8988T (cell line): ENCODE results near the gene PELI1.
"Not testable (repeated sequence)": the region's sequence is repeated elsewhere in the genome, so short reads cannot be mapped to it uniquely, and the experiment has no call there.

ENCODE experiments used
- DNase-seq: peaks from one replicate; pipeline ENCODE4 v3.0.0; 2011

Gene PELI1

DNA sequence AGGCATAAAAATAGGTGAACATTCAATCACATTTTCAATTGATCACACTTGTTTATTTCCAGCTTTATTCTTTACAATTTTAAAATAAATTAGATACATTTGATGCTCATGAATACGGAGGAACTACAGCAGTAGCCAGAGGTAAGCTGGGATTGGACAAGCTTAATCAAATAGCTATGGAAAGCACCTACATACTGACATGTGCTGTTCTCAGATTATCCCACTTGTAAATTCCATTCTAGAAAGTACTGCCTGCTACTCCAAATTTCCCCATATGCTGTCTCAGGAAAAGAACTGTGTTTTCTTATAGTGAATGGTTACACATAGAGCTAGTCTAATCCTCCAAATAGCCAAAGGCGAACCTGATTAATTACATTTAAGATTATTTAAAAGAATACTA is 24.2 kb downstream of the PELI1 start:
- no peak for DNase-seq

DNA sequence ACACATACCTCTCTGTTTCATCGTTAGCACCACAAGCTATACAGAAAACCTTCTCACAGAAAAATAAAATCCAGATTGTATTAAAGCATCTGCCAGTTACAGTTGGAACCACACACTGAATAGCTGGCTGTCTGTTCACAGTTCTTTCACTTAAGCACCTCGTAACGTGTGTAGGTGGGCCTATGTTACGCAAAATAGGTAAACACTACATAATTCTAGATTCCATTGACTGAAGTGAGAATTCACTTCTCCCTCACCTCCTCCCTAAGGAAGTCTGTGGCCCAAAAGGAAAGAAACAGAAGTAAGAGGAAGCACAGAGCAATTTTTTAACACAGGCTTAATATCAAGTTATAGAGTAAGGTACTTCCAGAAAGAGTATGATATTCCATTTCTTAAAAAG is 24.9 kb downstream of the PELI1 start:
- DNase-seq, result no peak

DNA sequence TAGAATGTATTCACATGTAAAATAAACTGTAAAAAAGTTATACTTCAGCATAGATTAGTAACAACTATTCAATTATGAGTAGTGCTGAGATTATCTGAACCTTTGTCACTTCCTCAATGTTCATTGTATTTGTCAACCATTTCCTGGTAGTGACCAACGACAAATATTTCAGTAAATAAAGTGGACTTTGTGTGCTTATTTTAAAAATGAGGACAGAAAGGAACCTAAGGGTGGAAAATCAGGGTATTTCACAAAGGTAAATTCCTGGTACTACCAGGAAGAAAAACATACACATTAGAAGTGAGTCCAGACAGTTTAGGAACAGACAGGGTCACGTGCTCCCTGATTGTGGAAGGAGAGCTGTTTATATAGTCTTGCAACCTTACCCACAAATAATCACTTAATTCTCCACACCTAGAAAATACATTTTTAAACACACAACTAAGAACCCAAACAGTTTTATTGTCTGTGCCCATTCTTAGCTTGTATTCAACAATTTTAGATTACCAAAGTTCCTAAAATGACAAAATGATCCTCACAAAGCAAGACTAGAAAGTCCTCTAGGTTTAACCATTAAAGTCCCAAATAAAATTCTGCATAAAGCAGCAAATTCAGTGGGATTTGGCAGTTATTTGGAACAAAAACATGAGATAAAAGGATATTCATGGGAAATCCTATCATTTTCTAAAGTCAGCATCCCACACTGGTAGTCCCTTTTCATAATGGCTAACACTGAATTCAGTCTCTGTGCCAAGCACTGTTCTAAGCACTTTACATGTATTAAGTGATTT is 28.2 kb downstream of the PELI1 start:
- DNase-seq, result no peak

DNA sequence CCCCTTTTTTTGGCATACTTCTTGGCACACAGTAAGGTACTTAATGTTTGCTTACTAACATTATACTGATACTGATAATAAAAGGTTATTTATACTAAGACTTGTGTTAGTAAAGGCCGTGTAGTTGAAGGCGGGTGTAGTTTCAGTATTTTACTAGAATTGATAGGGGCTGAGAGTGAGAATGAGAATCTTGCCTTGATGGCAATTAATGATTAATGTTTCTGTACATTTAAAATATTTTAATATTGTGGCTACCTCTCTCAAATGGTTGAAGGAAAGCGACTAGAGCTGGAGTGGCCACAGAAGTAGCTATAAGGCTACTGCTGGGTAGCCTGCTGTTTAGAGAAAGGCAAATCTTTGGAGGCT is 29.3 kb downstream of the PELI1 start:
- no peak for DNase-seq

DNA sequence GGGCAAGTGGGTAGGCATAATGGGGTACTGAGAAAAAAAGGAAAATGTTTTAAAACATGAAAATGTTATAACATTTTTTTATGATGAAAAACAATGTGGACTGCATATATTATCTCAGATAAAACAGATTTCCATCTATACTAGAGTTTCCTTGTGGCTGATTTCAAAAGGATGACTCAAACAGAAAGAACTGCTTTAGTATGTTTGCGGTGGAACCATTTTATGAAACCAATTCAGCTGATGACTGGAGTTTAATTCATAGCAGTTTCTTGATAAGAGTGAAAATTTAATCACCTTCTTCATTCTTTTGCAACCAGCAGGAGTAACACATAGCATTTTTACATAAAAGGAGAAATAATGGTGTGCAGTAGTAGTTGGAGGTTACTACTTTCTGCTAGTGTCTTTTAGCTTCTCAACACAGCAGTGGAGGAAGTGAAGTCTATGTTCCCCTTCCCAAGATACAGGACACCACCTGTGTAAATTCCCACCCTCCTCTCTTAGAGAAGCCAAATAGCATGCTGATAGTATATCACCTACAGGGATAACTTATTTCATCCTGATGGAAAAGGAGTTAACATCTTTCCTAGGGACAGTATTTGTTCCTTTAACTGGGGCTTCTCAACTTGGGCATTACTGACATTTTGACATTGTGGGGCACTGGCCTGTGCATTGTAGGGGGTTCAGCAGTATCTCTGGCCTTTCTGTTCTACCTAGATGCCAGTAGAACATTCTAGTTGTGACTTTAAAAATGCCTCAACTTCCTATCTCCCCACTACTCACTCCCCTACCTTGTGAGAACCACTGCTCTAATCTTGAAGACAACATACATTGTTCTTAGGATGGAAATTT is 29.9 kb downstream of the PELI1 start:
- no peak for DNase-seq

DNA sequence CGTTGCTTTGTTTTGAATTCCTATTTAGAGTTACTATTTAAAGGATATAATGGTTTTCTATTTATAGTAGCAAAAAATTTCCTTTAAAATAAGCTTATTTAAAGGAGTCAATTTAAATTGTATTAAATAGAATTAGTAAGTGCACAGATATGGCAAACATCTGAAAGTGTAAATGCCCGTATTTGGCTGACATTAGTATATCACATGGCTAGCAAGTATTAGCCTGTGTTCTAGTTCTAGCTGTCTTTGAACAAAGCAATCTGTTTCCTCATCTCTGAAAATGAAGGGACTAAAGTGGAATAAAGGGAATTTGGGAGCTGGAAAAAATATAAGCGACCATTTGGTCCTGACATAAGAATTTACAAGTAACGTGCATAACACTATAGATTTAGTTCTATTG is 32.2 kb downstream of the PELI1 start:
- no peak for DNase-seq

DNA sequence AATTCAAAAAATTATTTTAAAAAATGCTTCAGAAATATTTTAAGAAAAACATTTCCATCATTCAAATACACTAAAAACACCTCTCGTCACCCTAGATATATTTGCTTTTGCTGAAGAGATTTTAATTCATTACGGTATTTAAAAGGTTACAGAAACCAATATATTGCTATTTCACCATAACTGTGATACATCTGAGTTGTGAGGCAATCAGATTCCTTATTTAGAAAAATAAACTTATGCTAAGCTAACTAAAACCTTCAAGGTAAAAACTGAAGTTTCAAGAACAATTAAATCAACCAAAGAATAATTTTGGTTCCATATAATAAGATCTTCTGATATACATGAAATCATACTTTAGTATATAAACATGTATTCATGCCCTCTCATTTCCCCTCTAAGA is 32.8 kb downstream of the PELI1 start:
- DNase-seq, result no peak

DNA sequence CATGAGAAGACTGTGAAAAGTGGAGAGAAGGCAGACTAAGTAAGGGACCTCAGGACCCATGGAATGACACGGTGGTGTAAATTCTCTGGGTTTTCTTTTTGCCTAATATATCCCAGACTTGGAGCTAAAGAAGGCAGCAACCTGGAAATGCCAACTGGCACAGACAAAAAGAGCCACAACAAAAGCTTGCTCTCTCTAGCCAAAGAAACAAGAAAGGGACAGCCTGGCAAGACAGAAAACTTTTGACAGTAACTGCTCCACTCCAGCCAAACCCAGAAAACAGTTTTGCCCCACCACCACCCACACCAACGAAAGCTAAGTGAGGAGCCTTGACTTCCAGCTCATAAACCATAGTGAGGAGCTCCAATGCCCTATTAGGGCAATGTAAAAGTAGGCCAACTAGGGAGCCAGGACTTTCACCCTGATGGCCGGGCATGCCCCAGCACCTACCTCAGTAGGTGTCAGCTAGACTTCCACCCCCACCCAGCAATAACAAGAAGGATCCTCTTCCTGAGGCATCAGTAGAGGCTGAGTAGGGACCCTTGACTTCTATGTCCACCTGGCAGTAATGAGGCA is 35.5 kb downstream of the PELI1 start:
- no peak for DNase-seq

DNA sequence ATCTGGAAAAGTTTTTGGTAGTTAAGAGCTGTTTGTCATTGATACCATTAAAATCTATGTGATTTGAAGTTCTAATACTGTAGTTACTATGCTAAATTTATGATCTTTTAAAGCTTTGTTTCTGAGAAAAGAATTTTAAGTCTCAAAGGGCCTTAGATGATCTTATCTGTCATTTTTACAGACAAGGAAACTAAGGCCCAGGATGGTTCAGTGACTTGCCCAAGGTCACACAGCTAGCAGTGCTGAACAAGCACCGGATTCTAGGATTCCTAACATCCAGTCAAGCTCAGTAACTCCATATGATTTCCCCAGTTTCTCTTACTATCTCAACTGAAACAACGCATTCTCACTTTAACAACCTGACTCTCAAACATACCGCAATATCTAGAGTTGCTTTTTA is 37.7 kb downstream of the PELI1 start:
- DNase-seq, result no peak

DNA sequence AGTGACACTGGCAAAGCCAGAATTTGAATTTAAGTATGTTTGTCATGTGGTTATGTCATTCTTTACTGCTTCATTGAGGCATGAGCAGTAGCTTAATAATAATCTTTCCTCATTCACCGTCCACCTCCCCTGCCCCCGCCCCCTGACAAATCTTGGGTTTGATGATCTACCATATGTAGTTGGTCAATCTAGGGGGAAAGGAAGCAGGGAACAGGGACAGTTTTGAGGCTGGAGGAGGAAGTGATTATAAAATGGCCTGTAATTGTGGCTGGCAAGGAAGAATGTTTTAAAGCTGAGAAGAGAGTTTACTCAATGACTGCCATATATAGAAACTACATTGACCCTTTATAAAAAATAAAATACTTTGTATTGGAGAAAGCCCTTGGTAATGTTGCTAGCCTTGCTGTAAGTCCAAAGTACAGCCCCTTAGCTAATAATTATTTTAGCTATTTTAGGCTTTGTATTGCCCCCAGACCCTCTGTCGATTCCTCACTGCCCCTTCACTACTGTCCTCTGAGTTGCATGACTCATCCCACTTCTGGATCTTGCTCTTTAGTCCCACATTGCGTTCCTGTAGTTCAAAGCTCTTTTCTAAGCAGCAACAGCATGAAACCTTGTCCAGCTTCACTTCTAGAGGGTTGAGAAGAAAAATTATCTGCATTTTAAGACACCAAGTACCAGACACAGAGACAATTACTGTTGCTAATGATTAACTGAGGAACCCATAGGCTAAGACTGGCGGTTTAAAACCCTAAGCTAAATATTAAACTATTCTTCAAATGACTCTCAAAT is 38.4 kb downstream of the PELI1 start:
- no peak for DNase-seq

DNA sequence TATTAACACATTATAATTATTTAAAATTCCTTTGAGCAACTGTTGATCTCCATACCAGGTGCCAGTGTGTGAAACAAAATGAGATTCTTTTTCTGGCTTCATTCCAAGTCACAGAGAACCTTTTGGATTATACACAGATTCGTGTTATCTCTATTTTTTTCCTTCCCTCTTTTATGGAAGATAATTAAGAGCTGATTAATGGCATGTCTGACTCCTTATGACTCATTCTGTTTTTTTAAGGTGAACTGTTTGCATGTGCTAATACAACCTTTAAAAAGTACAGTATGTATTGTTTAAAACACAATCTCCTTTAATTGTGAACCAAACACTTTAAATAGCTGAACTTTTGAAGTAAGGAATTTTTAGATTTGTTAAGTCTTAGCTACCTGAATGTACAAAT is 39.3 kb downstream of the PELI1 start:
- no peak for DNase-seq

DNA sequence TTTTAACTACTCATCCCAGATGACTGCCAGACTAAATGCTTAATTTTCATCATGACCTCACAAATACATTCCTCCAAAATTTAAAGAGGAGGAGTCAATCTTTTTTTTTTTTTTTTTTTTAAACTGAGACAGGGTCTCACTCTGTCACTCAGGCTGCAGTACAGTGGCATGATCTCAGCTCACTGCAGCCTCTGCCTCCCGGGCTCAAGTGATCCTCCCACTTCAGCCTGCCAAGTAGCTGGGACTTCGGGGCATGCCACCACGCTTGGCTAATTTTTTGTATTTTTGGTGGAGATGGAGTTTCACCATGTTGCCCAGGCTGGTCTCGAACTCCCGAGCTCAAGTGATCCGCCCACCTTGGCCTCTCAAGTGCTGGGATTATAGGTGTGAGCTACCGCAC is 41.5 kb downstream of the PELI1 start:
- not testable (repeated sequence) for DNase-seq

DNA sequence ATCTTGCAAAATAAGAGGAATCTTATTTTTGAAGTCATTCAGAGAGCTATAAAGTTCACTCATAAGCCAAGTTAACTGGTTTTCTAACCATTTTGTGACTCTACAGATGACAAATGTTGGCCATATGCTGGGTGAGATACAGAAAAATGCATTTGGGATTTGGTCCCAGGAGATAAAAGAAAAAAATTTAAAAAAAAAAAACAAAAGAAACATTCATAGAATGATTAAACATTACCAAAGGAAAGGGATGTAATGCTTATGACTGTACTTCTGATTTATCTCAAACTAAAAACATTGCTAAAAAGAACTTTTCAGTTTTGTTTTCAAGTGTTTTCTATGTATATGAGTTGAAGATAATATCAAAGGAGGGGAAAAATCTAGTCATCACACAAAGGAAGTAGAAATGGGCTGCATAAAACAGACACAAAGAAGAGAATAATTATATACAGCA is 43.1 kb downstream of the PELI1 start:
- no peak for DNase-seq

DNA sequence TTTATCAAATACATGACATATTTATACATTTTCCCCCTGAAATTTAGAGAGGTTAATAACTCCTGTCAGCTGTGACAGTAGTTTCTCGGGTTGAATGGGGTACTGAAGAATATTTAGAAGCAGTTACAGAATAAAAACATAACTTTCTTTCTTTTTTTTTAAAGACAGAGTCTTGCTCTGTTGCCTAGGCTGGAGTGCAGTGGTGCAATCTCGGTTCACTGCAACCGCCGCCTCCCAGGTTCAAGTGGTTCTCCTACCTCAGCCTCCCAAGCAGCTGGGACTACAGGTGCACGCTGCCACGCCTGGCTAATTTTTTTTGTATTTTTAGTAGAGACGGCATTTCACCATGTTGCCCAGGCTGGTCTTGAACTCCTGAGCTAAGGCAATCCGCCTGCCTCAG is 43.6 kb downstream of the PELI1 start:
- not testable (repeated sequence) for DNase-seq

DNA sequence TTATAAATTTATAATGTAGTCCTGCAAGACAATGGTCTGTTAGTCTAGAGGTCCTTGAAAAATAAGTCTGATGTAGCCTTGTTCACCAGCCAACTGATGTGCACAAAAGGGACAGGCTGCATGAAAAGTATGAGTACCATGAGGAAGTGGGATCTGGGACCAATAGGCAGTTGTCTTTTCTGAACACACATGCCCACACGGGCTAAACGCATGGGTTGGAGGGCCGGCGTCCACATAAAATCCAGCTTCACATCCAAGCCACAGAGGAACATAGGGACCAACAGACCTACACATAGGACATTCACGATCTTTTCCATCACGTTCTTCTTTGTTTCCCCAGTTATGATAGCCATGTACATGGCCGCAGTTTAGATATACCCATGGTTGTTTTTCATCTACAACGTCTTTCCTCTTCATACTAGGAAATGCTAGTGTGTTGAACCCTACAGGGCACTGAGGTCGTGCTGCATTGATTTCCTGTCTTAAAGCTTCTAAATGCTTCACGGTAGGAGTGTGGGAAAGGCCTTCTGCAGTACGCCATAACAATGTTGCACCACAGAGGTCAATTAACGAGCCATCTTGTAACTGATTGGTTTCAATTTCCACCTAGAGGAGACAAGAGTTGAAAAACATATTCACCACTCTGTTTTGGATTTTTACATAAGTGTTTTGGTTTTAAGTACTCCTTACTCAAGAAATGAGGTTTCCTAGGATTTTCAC is 49.4 kb downstream of the PELI1 start:
- DNase-seq, result no peak

DNA sequence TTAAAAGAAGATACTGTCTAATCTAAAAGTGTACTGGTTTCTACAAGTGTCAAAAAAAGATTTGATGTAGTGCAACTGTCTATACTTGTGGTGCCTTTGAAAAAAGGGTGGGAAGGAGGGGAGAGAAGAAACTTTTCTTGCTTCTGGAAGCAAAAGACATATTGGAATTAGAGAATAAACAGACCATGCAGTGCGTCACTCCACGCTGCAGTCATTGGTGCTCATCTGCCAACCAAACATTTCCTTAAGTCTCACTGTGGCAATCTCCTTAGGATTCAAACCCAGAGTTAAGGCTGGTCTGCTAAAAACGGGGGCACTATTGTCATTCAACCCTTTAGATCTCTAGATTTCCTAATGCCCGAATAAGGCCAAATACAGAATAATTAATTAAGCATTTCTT is 50.9 kb downstream of the PELI1 start:
- DNase-seq, result no peak

DNA sequence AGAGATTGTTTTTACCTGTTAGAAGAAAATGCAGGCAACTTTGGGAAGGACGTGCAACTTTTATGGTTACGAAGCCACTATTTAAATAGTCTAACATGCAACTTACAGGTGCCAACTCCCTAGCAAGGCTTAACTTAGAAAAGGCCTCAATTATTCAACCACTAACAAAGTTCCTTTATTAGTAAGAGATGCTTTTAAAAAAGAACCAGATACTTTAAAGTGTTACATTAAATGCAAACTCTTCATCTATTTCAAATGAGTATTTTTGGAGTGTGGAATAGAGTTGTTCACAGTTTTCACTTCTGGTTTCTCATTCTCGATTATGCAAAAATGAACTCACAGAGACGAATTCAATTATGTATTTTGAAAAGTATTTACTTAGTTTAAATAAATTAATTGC is 51.7 kb downstream of the PELI1 start:
- no peak for DNase-seq

DNA sequence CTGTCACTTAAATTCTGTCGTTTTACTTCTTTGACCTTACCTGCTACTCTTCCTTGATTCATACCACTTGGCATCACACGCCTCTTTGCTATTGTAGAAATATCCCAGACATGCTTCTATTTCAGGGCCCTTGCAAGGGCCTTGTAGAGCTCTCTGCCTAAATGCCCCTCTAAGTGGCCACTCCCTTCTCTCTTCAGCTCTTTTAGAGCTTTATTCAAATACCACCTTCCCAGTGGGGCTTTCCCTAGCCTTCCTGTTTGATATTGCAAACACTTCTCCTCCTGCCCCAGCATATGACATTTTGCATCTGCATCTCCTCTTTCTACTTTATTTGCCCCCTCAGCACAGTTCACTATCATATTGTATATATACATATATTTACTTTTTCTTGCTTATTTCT is 54.0 kb downstream of the PELI1 start:
- DNase-seq, result no peak

DNA sequence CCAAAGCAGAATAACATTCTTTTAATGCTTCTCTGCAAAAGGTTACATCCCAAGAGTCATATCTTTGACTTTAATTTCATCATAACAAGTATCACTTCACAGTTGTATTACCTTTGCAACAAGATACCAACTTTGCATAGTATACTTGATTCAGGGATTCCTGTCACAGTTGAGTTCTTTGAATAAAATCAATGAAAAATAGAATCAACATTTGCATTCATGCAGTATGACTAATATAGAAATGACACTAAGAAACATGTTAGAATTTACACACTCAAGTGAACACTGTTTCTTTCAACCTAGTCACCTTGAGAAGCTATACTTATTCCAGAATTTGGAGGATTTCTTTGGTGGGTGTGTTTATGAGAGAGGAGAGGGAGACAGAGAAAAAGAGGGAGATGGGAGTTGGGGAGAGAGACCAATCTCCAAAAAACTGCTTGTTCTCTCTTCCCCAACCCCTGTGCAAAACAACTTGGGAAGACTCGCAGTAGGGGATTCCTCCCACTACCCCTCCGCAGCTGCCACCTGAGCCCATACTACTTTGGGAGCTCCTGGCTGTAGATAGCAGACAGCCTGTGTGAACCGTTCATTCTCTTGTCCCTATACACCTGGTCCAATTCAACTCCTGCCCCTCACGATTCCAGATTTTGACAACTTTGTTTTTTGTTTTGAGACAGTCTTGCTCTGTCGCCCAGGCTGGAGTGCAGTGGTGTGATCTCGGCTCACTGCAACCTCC is 57.7 kb downstream of the PELI1 start:
- DNase-seq, result no peak

DNA sequence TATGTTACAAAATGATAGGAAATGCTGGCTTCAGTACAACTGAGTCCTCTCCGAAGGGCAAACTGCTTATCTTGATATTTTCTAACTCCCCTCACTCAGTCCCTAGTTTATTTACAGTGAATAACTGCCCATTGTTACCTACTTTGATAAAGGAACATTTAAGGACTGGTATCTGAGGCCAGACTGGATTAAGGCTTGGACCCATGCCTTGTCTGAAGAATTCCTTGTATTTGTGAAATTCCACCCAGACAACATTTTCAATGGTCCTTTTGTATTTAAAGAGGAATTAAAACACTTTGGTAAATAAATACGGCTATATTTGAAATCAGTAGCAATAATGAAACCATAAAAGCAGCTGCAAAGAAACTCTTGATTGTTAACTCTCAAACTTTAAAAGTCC is 58.3 kb downstream of the PELI1 start:
- DNase-seq, result no peak

DNA sequence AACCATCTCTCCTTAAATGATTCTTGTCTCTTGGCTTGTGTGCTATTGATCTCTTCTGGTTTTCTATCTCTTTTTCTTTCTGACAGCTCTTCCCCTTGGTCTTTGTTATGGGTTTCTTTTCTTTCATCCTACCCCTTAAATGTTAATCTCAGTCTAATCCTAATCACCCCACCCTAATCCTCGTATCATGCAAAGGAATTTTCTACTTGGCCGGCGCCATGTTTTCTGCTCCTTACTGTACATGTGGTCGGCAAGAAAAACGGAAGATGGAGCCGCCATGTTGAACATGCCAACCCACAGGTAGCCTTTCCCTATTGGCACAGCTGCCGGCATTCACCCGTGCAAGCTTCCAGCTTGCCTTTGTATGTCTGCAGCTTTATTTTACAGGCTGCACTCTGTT is 63.2 kb downstream of the PELI1 start:
- no peak for DNase-seq

DNA sequence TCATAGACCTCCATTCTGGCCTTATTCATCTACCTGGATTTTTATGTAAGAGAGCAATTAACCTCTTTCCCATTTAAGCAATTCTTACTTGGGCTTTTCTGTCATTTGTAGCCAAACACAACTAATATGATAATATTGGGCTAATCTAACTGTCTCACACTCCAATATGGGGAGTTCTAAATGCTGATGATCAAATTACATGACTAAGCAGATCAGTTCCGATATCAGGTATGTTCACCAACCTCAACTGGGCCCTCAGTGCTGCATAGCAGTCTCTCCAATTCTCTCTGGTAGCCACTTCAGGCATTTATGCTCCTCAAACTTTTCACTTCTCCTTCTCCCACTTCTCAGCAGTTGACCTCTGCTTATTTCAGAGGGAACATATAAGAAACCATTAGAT is 64.0 kb downstream of the PELI1 start:
- DNase-seq, result no peak
